GM18526 (cell line): Measurements from ENCODE around the gene CDON.

Experiments used
- POLR2A ChIP-seq: IDR thresholded peaks from 3 replicates; pipeline ENCODE4 v1.6.1; 2011; ENCODE audit not compliant: insufficient read length; ENCODE audit errors: extremely low read depth

CDON gene

GRCh38 chr11:126062679-126063506 is at the start of gene CDON:
Gene CDON (minus strand): TSS chr11:126062866. CDS start chr11:126023476, 39,390 bp downstream.
- no peak for TF ChIP-seq POLR2A

GRCh38 chr11:126111458-126112116 is 48.9 kb upstream of the CDON start:
- no peak for TF ChIP-seq POLR2A

DNA sequence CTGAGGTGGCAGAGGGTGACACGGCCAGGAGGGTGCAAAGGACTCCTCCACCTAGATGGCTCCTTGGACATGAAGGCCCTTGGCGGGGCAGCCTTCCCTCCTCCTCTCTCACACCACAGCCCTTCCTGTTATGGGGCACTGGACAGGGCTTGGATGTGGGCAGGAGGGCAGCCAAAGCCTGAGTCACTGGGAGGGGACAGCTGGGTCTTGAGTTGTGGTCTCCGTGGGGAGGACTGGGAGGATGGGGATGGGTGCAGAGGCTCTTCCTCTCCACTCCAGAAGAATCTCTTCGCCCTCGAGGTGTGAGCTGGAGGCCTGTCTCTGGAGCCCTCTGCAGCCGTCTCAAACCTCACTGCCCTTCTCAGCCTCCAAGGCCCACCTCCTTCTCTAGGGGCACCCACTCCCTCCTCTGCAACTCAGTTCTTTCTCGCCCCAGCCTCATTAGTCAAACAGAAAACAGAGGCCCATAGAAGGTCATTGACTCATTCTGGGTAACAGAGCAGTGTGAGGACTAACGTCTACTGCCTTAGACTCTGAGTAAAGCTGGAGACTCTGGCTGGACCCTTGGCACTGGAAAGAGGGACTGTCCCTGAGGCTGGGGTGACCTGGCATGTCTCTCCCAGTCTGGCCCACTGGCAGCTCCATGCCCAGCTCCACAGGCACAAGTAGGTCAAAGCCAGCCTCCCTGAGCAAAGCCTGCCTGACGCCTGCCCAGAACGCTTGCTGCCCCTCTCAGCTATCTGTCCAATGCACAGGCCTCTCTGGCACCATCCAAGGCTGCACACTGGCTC is 47.5 kb upstream of the CDON start:
- TF ChIP-seq POLR2A: no peak

DNA sequence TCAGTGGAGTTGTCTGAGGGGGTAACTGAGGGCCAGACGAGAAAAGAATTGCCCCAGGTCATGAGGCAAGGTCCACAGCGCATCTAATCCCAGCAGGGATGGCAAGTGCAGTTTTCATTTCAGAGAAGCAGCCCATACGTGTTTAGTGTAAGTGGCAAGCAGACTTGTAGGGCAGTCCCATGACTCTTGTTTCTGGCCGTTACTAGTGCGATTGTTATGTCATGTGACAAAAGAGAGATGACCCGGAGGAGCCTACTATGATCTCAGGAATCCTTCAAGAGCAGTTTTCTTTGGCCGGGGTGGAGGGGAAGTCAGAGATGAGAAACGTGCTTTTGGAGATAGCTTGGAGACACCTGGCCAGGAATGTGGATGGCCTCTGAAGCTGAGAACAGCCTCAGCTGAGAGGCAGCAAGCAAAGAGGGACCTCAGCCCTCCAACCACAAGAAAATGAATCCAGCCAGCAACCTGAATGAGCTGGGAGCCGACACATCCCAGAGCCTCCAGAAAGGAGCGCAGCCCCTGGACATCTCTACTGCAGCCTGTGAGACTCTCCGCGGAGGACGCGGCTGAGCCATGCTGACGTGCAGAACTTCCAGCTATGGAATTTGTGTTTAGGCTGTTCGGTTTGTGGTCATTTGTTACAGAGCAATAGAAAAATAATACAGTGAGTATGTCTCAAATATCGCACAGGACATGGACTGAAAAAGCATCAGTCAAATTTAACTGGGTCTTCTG is 44.1 kb upstream of the CDON start:
- TF ChIP-seq POLR2A: no peak

GRCh38 chr11:126105748-126106080 is 43.0 kb upstream of the CDON start:
- TF ChIP-seq POLR2A: no peak

- TF ChIP-seq POLR2A: no peak
Measured at GRCh38 chr11:126105022-126105747, 42.5 kb upstream of the CDON start.

DNA sequence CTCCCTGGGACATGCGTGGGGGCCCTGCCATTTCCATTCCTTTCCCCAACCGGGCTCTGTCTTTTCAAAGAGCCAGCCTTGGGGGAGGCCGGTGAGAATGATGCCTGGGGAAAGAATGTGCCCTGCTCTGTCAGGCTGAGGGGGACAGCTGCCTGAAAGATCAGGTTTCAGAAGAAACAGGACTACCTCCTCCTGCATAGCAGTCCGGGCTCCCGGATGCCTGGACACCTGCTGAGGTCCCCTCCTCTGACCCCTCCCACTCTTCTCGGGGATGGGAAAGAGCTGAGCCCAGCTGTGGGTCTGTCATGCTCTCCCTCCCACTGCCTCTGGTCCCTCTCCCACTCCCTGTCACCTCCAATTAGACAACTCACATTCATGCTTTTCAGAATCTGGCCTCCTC is 41.8 kb upstream of the CDON start:
- no peak for TF ChIP-seq POLR2A

DNA sequence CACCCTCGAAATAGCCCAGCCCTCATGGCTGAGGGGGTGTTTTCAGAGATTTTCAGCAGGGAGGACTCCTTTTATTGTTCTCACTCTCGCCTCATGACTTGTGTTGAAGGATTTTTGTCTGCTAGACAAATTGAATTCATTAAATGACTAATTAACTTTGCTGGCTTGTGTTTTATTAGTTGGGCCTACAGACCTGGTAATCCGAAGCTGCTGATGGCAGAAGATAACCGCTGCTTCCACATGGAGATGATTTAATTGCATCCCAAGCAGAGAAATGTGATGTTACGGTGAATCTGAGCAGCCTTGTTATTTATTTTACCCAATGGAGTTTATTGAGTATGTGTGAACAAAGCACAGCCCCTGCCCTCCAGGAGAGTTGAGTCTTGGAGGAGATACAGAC is 40.5 kb upstream of the CDON start:
- TF ChIP-seq POLR2A: no peak

DNA sequence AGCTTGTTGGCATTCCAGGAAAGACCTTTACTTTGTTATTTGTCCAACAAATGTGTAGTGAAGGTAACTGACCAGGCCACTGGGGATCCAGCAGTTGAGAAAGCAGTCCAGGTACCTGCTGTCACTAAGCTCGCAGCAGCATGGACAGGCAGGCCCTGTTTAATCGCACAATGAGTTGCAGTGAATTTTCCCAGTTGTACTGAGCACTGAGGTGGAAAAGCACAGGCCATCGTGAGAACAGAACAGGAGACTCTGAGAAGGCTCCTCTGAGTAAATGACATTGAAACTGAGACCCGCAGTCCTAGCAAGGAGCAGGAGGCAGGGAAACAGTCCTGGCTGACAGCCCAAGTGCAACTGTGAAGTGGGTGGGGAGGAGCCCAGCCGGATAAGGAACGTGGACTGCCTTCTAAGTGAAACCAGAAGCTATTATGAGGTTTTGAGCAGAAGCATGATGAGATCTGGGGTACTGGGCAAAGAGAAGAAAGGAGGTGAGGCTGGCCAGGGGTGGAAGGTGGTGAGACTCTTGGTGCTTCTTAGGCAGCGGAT is 39.8 kb upstream of the CDON start:
- TF ChIP-seq POLR2A: no peak

- TF ChIP-seq POLR2A: no peak
Measured at GRCh38 chr11:126101930-126102283, 39.2 kb upstream of the CDON start.

GRCh38 chr11:126101251-126101929 is 38.7 kb upstream of the CDON start:
- no peak for TF ChIP-seq POLR2A

- TF ChIP-seq POLR2A: no peak
Measured at GRCh38 chr11:126100716-126101115, 38.0 kb upstream of the CDON start.

GRCh38 chr11:126098204-126098769 is 35.6 kb upstream of the CDON start:
- no peak for TF ChIP-seq POLR2A
